Posterior vena cava (tissue), 2 donors: ENCODE results near the gene SEMA3G. TPM values are rescaled to one million over a fixed set of nuclear protein-coding genes. Genes with fewer than 3 reads are reported as not detected.
A peak's percentile ranks its signal among the peaks of the same experiment; 100 is the strongest.

ENCODE experiments used
- DNase-seq: peaks from one replicate; pipeline ENCODE4 v3.0.0-alpha.2; 2020; ENCODE audit warnings: low spot score
- intact Hi-C, 2 donors: fragments of 100-400 bp; cut with DNase I; formaldehyde crosslinking; loops; one replicate each; pipeline versions ENCODE4 v1.14.1 to v1.14.2; 2022 to 2023
- long read RNA-seq, 2 donors: library from polyadenylated mRNA; unstranded; transcript quantifications; one replicate each; pipeline ENCODE4 v2.0.0, GENCODE V29; 2020 to 2021
- total RNA-seq, 2 donors: library from RNA; stranded (reverse); fragmentation: NEBNext Ultra II Directional; extraction: Animal tissue kit (Norgen Biotek cat#: 25700); gene quantifications; one replicate each; pipeline ENCODE4 v1.2.1, GENCODE V29; 2021
- donor health status: DM: yes; HTN: yes; CAD: no.
- donor health status: DM: yes; HTN: yes; CAD: no.

Gene SEMA3G
- total RNA-seq, result 10 to 100 TPM; 12.4 to 17.7 TPM
- long read RNA-seq, donor 1, full-length matches to known transcripts, result 1 of 19 reads
- long read RNA-seq, donor 1, partial matches to known transcripts, result 17 of 19 reads
- long read RNA-seq, donor 1, other reads (novel, unspliced or antisense), result 1 of 19 reads
- long read RNA-seq, donor 2, partial matches to known transcripts, result 27 of 31 reads
- long read RNA-seq, donor 2, other reads (novel, unspliced or antisense), result 4 of 31 reads

DNA sequence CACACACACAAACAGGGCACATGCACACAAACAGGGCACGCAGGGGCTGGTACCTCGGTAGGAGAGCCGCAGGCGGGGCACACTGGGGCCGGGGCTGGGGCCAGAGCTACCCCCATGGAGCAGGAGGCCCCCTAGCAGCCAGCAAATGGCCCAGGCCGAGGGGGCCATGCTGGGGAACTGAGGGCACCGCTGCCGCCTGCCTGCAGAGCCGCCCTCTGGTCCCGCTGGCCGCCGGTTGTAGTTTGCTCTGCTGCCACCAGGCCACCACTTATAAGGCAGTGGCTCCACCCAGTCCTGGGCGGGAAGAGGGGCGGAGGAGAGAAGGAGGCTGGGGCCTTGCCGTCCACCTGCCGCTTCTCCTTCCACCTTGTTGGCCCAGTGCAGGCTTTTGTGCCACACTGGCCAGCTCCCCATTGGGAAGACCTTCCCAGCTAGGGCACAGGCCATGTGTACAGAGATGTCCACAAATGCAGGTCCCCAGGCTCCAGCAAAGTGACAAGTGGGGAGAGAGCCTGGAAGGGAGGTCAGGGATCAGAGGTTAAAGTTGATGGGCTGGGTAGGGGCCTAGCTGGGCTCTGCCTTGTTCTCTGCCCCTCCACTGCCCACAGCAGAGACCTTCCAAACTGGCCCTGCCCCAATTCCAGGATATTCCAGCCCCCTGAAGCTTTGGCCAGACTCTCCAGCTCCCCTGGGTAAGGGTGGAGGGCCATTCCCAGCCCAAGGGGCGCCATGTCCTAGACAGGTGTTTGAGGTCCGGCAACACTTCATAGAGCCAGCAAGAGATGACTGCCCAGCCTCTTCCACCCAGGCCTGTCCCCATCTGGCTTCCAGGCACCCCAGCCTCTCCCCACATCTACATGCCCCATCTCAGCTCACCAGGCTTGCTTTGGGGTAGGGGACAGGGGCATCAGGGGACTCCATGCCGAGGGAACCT, at the start of gene SEMA3G:
Gene SEMA3G (minus strand): TSS at position 244 of the 934 bp plus-strand sequence. CDS start 76 bp downstream, at position 168.
- intact Hi-C loops, result loop anchor here (2.0 to 10.0 kb wide), 2 partner anchors 16 to 440 kb away; no protein-coding TSS in a partner anchor
- DNase-seq, result peak; percentile 90

DNA sequence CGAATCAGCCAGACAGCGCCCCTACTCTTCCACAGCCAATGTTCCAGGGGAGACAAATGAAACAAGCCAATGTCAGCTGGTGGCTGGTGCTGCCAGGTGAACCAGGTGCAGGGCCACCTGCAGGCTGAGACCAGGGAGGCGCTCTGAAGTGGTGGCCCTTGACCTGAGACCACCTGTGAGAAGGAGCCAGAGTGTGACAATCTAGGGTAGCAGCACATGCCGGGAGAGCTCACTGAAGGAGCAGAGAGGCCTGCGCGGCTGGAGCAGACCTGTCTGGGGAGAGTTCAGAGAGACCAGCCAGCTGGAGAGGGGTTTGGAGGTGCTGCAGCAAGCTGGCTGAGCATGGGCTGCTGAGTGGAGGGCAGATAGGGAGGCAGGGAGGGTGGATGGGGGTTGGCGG, 49.5 kb upstream of the SEMA3G start:
- intact Hi-C loops, result no loop called here
- DNase-seq, result no peak

DNA sequence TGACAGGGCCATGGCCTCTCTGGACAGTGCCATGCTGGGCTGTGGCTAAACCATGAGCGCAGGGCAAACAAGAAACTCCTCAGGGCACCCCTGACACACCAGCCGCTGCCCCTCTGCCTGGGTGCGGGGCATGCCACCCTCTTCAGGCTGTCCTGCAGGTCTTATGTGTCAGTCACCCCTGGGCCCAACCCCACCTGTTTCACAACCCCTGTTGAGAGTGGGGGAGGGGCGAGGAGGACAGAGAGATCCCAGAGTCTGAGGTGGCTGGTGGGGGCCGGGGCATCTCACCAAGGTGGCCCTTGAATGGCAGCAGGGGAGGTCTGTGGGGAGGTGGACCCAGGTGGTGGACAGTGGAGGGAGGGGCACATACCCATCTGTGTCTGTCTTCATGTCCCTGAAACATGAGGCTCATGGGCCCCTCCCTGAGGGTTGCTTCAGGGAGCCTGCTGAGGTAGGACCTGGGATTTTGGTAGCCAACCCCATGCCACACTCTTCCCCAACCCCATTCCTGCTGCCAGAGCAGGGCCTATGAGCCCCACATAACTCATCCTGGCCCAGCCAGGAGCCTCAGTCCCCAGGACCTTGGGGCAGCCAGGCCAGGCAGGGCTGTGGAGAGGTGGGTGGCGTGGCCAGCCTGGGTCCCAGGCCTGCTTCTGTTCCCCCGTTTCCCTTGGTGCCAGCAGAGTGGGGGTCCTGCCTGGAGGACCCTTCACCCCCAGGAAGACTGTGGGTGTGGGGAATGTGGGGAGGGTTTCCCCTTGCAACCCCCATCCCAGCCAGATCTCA, 48.5 kb upstream of the SEMA3G start:
- intact Hi-C loops, result no loop called here
- DNase-seq, result no peak

DNA sequence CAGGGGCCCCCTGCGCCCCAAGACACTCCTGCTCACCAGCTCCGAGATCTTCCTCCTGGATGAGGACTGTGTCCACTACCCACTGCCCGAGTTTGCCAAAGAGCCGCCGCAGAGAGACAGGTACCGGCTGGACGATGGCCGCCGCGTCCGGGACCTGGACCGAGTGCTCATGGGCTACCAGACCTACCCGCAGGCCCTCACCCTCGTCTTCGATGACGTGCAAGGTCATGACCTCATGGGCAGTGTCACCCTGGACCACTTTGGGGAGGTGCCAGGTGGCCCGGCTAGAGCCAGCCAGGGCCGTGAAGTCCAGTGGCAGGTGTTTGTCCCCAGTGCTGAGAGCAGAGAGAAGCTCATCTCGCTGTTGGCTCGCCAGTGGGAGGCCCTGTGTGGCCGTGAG, 47.2 kb upstream of the SEMA3G start:
- intact Hi-C loops, result no loop called here
- no peak for DNase-seq

DNA sequence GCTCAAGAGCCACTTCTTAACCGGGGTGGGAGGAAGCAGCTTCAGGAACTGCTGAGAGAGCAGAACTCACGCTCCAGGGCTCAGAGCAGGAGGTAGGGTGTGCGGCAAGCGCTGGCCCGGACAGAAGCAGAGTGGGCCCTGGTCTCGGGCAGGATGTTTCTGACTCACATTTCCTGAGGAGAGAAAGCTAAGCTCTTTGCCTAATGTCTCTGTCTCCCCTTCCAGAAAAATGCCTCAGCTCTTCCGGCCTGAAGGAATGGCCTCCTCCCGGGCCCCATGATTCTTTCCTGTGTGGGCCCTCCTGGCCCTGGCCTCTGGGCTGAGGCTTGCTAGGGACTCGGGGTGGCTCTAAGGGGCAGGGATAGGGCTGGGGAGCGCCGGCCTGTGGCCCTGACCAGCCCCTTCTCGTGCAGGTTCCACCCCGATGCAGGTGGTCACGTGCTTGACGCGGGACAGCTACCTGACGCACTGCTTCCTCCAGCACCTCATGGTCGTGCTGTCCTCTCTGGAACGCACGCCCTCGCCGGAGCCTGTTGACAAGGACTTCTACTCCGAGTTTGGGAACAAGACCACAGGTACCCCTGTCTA, 46.1 kb upstream of the SEMA3G start:
- intact Hi-C loops, result no loop called here
- no peak for DNase-seq

DNA sequence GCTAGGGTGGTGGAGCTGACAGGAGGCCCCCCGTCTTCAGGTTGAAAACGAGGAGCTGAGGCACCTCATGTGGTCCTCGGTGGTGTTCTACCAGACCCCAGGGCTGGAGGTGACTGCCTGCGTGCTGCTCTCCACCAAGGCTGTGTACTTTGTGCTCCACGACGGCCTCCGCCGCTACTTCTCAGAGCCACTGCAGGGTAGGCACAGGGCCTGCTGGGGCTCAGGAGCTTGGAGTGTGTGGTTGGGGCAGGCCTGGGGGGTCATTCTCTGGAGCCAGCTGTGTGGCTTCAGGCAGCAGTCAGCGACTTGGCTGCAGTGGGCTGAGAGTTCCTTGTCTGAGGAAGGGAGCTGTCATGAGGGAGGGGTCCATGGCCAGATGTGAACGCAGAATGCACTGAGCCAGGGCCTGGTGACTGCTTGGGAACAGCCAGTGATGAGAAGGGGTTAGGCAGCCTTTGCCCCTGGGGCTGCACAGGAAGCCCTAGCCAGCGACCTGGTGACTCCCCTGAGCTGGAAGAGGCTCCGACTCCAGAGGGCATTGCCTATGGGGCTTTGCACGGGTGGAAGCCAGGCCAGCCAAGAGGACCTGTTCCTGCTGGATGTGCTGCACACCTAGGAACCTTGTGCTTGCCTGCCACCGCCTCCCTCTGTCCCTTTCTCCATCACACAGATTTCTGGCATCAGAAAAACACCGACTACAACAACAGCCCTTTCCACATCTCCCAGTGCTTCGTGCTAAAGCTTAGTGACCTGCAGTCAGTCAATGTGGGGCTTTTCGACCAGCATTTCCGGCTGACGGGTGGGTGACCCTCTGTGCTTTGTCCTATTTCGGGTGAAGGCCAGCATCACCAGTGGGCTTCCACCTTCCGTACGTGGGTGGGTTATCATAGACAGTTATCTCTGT, 45.4 kb upstream of the SEMA3G start:
- no peak for DNase-seq

DNA sequence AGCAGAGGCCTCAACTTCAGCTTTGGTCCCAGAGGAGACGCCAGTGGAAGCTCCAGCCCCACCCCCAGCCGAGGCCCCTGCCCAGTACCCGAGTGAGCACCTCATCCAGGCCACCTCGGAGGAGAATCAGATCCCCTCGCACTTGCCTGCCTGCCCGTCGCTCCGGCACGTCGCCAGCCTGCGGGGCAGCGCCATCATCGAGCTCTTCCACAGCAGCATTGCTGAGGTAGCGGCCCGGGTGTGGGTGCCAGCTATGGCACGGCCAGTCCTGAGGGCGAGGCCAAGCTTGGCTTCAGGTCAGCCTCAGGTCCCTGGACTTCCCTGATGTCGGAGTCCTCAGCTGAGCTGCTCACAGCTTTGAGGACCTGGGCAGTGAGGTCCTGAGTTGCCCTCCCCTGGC, 44.5 kb upstream of the SEMA3G start:
- DNase-seq, result no peak
- intact Hi-C loops, result no loop called here

More for the DNA sequence above, 45.4 kb upstream of the SEMA3G start:
- intact Hi-C loops, result no loop called here

DNA sequence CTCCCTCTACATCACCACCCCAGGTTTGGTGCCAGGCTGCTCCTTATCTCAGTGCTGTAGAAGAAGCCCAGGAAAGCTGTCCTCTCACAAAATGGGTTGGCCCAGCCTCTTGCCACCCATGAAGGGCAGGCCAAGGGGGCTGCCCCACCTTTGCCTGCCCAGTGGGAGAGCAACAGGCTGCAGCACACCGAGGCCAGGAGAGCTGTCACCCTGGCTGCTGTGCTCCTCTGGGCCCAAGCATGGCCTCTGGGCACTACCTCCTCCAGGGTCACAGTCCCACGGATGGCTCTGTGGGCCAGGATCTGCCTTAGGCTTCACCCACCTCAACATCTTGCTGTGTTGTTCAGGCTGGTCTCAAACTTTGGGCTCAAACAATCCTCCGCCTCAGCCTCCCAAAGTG, 43.8 kb upstream of the SEMA3G start:
- no peak for DNase-seq
- intact Hi-C loops, result no loop called here

DNA sequence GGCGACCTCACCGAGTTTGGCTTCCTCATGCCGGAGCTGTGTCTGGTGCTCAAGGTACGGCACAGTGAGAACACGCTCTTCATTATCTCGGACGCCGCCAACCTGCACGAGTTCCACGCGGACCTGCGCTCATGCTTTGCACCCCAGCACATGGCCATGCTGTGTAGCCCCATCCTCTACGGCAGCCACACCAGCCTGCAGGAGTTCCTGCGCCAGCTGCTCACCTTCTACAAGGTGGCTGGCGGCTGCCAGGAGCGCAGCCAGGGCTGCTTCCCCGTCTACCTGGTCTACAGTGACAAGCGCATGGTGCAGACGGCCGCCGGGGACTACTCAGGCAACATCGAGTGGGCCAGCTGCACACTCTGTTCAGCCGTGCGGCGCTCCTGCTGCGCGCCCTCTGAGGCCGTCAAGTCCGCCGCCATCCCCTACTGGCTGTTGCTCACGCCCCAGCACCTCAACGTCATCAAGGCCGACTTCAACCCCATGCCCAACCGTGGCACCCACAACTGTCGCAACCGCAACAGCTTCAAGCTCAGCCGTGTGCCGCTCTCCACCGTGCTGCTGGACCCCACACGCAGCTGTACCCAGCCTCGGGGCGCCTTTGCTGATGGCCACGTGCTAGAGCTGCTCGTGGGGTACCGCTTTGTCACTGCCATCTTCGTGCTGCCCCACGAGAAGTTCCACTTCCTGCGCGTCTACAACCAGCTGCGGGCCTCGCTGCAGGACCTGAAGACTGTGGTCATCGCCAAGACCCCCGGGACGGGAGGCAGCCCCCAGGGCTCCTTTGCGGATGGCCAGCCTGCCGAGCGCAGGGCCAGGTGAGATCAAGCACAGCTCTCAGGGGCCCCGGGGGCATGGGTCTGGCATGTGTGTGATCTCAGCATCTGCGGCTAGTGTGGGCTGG, 43.1 kb upstream of the SEMA3G start:
- DNase-seq, result no peak
- intact Hi-C loops, result no loop called here

DNA sequence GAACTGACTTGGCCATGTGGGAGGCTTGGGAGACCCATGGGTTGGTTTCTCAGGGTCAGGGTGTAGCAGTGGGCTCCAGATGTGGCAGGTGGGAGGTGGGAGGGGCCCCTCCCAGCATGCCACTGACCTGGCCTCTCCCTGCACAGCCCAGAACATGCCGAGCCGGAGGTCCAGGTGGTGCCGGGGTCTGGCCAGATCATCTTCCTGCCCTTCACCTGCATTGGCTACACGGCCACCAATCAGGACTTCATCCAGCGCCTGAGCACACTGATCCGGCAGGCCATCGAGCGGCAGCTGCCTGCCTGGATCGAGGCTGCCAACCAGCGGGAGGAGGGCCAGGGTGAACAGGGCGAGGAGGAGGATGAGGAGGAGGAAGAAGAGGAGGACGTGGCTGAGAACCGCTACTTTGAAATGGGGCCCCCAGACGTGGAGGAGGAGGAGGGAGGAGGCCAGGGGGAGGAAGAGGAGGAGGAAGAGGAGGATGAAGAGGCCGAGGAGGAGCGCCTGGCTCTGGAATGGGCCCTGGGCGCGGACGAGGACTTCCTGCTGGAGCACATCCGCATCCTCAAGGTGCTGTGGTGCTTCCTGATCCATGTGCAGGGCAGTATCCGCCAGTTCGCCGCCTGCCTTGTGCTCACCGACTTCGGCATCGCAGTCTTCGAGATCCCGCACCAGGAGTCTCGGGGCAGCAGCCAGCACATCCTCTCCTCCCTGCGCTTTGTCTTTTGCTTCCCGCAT, 42.3 kb upstream of the SEMA3G start:
- no peak for DNase-seq
- intact Hi-C loops, result no loop called here

DNA sequence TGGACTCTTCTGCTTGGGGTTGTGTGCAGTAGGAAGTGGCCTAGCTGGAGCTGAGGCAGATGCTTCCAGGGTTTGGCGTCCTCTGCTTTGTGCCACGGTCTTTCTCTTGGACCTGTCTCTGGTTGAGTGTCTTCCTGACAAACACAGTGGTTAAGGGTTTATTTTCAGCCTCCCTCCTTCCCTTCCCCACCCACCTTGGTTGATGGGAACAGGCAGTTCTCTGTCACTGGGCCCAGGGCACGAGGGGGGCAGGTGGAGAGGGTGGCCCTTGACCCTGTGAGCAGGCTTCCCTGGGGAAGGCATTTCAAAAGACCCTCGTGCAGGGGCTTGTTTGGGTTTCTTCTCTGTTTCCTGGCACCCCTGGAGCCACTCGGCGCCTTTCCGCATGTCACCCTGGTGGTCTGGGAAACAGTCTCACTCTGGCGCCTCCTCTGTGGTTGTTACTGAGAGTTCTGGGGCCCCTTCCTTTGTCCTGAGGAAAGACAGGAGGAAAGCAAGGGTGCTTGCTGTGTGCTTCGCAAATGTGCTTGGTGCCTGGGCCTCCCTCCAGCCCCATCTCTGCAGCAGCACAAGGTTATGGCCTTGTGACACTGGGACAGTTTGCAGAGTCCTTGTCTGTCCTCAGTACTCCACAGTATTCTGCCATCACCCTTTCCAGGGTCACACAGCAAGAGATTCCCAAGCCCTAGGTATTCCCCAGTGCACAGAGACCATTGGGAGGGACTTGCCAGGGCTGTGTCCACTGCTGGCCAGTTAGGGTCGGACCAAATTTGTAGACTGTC, 40.0 kb upstream of the SEMA3G start:
- no peak for DNase-seq
- intact Hi-C loops, result no loop called here

DNA sequence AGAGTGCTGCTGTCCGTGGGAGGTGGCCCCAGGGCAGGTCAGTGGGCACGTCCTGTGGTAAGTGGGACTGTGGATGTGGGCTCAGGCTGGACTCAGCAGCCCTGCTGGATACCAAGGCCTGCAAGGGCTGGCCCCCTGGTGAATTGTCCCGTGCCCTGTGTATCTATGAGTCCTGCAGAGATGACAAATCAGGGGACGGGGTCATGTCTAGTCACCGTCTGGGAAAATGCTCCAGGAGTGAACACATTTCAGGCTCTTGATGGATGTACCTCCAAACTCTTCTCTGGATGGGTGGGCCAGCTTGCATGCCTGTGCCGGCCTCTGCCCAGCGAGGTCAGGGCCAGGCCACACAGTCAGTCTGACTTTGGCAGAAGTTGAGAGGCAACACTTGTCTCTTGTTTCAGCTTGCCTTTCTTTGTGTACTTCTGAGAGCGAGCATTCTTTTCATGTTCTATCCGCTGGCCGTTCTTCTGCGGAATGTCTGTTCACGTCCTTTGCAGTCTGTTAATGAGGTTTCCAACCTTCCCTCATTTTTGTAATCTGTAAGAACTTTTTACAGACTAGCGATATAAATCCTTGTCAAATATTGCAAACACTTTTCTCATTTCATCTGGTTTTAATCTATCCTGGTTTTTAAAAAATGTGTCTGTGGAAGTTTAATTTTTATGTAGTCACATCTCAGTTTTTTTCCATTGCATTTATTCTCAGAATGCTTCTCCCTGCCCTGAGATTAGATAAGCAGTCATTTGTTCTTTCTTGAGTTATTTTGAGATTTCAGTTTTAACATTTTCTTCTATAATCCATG, 38.9 kb upstream of the SEMA3G start:
- DNase-seq, result no peak
- intact Hi-C loops, result no loop called here

DNA sequence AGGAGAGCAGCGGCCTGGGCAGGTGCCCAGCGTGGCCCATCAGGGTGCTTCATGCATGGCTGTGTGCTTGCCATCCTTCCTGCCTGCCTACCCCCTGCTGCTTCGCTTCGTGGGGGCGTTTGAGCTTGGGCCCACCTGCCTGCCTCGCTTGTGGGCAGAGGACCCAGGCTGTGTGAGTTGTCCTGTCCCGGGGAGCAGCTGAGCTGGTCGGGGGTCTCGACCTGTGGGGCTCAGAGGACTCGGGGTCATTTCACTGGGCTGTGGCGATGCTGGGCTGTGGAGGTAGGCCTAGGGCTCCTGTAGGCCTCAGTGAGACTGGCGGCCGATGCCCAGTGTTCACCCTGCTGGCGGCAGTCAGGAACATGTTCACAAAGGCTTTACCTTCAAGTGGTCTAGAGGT, 38.2 kb upstream of the SEMA3G start:
- no peak for DNase-seq
- intact Hi-C loops, result no loop called here

DNA sequence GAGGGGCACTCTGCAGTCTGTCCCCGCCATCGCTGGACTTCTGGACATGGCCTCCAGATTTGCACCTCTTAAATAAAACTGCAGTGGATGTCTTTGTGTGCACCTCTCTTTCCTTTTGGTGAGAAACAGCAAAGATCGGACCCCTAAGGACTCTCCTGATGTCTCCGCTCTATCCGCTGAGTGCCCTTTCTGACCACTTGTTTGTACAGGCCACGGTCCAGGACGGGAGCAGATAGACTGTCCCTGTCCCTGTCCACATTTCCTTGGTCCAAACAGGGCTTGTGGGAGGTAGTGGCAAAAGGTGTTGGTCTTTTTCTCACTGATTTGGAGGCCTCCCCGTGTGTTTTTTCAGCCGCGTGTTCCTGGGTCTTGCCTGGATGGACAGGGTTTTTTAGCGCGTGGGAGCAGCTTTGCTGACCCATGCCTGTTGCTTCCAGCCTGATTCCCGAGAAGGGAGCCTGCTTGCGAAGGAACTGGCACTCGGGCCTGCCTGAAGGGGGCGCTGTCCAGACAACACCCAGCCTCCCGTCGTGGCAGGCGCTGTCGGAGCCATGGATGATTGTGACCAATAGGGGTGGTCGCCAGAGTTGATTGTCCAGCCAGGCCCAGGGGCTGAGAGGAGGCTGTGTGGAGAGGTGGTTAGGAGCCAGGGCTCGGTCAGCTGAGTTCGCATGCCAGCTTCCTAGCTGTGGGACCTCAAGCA, 37.1 kb upstream of the SEMA3G start:
- intact Hi-C loops, result no loop called here
- DNase-seq, result no peak
